ENCODE results near the gene MYO9A.
"Not testable (repeated sequence)": the region's sequence is repeated elsewhere in the genome, so short reads cannot be mapped to it uniquely, and the experiment has no call there.

The MYO9A gene

GRCh38 chr15:72096796-72097195, 21.2 kb downstream of the MYO9A start:
- no peak overlapping the region for H3K4me3 ChIP-seq (ENCODE audit: low read length in 2 of 2)
- no peaks in the 10 kb centered on the region for H3K4me1 ChIP-seq (ENCODE audit: control insufficient read depth in 2 of 2, insufficient read depth in 2 of 2, low read length in 2 of 2)
- H3K9ac ChIP-seq (ENCODE audit: low read depth in 1 of 2, low read length in 2 of 2), result no peak overlapping the region
- H3K27ac ChIP-seq (ENCODE audit: low read depth in 2 of 2, low read length in 2 of 2), result no peak overlapping the region
- no peaks in the 10 kb centered on the region for H3K9me3 ChIP-seq (ENCODE audit: control insufficient read depth in 2 of 2, low read length in 2 of 2)
- no peaks in the 10 kb centered on the region for H3K36me3 ChIP-seq (ENCODE audit: control insufficient read depth in 2 of 2, insufficient read depth in 2 of 2, low read length in 2 of 2)
- H3K27me3 ChIP-seq (ENCODE audit: control insufficient read depth in 2 of 2, insufficient read depth in 2 of 2, low read length in 2 of 2), result no peaks in the 10 kb centered on the region

- H3K4me1 ChIP-seq (ENCODE audit: control insufficient read depth in 2 of 2, insufficient read depth in 2 of 2, low read length in 2 of 2), result no peaks in the 10 kb centered on the region
- H3K36me3 ChIP-seq (ENCODE audit: control insufficient read depth in 2 of 2, insufficient read depth in 2 of 2, low read length in 2 of 2), result no peaks in the 10 kb centered on the region
These were observed 25.3 kb downstream of the MYO9A start for GRCh38 chr15:72092691-72093090.

GRCh38 chr15:72092006-72092405, 25.9 kb downstream of the MYO9A start:
- H3K36me3 ChIP-seq (ENCODE audit: control insufficient read depth in 2 of 2, insufficient read depth in 2 of 2, low read length in 2 of 2), result no peaks in the 10 kb centered on the region

More at GRCh38 chr15:72092691-72093090, 25.3 kb downstream of the MYO9A start:
- no peaks in the 10 kb centered on the region for H3K9me3 ChIP-seq (ENCODE audit: control insufficient read depth in 2 of 2, low read length in 2 of 2)
- no peaks in the 10 kb centered on the region for H3K27me3 ChIP-seq (ENCODE audit: control insufficient read depth in 2 of 2, insufficient read depth in 2 of 2, low read length in 2 of 2)
- H3K4me3 ChIP-seq (ENCODE audit: low read length in 2 of 2), result no peak overlapping the region
- no peak overlapping the region for H3K9ac ChIP-seq (ENCODE audit: low read depth in 1 of 2, low read length in 2 of 2)
- no peak overlapping the region for H3K27ac ChIP-seq (ENCODE audit: low read depth in 2 of 2, low read length in 2 of 2)

GRCh38 chr15:72086920-72087648, 30.9 kb downstream of the MYO9A start:
- H3K27me3 ChIP-seq (ENCODE audit: control insufficient read depth in 2 of 2, insufficient read depth in 2 of 2, low read length in 2 of 2), result no peaks in the 10 kb centered on the region
- H3K27ac ChIP-seq (ENCODE audit: low read depth in 2 of 2, low read length in 2 of 2), result no peak overlapping the region
- no peak overlapping the region for H3K4me3 ChIP-seq (ENCODE audit: low read length in 2 of 2)
- H3K4me1 ChIP-seq (ENCODE audit: control insufficient read depth in 2 of 2, insufficient read depth in 2 of 2, low read length in 2 of 2), result peaks cover 0 to 4% of the 10 kb centered on the region in 2 donors
- no peak overlapping the region for H3K9ac ChIP-seq (ENCODE audit: low read depth in 1 of 2, low read length in 2 of 2)
- no peaks in the 10 kb centered on the region for H3K36me3 ChIP-seq (ENCODE audit: control insufficient read depth in 2 of 2, insufficient read depth in 2 of 2, low read length in 2 of 2)
- no peaks in the 10 kb centered on the region for H3K9me3 ChIP-seq (ENCODE audit: control insufficient read depth in 2 of 2, low read length in 2 of 2)

More at GRCh38 chr15:72092006-72092405, 25.9 kb downstream of the MYO9A start:
- no peaks in the 10 kb centered on the region for H3K9me3 ChIP-seq (ENCODE audit: control insufficient read depth in 2 of 2, low read length in 2 of 2)
- H3K27me3 ChIP-seq (ENCODE audit: control insufficient read depth in 2 of 2, insufficient read depth in 2 of 2, low read length in 2 of 2), result no peaks in the 10 kb centered on the region
- H3K9ac ChIP-seq (ENCODE audit: low read depth in 1 of 2, low read length in 2 of 2), result no peak overlapping the region
- no peaks in the 10 kb centered on the region for H3K4me1 ChIP-seq (ENCODE audit: control insufficient read depth in 2 of 2, insufficient read depth in 2 of 2, low read length in 2 of 2)
- no peak overlapping the region for H3K4me3 ChIP-seq (ENCODE audit: low read length in 2 of 2)
- H3K27ac ChIP-seq (ENCODE audit: low read depth in 2 of 2, low read length in 2 of 2), result no peak overlapping the region

GRCh38 chr15:72086010-72086697, 31.8 kb downstream of the MYO9A start:
- Histone ChIP-seq H3K4me3 (ENCODE audit: low read length in 2 of 2) (no peak overlapping the region), H3K27me3 (ENCODE audit: control insufficient read depth in 2 of 2, insufficient read depth in 2 of 2, low read length in 2 of 2) (no peaks in the 10 kb centered on the region), H3K9ac (ENCODE audit: low read depth in 1 of 2, low read length in 2 of 2) (no peak overlapping the region), H3K9me3 (ENCODE audit: control insufficient read depth in 2 of 2, low read length in 2 of 2) (no peaks in the 10 kb centered on the region), H3K4me1 (ENCODE audit: control insufficient read depth in 2 of 2, insufficient read depth in 2 of 2, low read length in 2 of 2) (peaks cover 0 to 4% of the 10 kb centered on the region in 2 donors), H3K36me3 (ENCODE audit: control insufficient read depth in 2 of 2, insufficient read depth in 2 of 2, low read length in 2 of 2) (no peaks in the 10 kb centered on the region), H3K27ac (ENCODE audit: low read depth in 2 of 2, low read length in 2 of 2) (no peak overlapping the region)

GRCh38 chr15:72082176-72082575, 35.8 kb downstream of the MYO9A start:
- Histone ChIP-seq H3K4me3 (ENCODE audit: low read length in 2 of 2) (no peak overlapping the region), H3K4me1 (ENCODE audit: control insufficient read depth in 2 of 2, insufficient read depth in 2 of 2, low read length in 2 of 2) (peaks cover 0 to 4% of the 10 kb centered on the region in 2 donors), H3K9me3 (ENCODE audit: control insufficient read depth in 2 of 2, low read length in 2 of 2) (no peaks in the 10 kb centered on the region)

GRCh38 chr15:72078887-72079286, 39.1 kb downstream of the MYO9A start:
- H3K36me3 ChIP-seq (ENCODE audit: control insufficient read depth in 2 of 2, insufficient read depth in 2 of 2, low read length in 2 of 2), result no peaks in the 10 kb centered on the region
- no peak overlapping the region for H3K27ac ChIP-seq (ENCODE audit: low read depth in 2 of 2, low read length in 2 of 2)
- H3K9ac ChIP-seq (ENCODE audit: low read depth in 1 of 2, low read length in 2 of 2), result no peak overlapping the region
- no peak overlapping the region for H3K4me3 ChIP-seq (ENCODE audit: low read length in 2 of 2)
- no peaks in the 10 kb centered on the region for H3K4me1 ChIP-seq (ENCODE audit: control insufficient read depth in 2 of 2, insufficient read depth in 2 of 2, low read length in 2 of 2)
- no peaks in the 10 kb centered on the region for H3K27me3 ChIP-seq (ENCODE audit: control insufficient read depth in 2 of 2, insufficient read depth in 2 of 2, low read length in 2 of 2)
- no peaks in the 10 kb centered on the region for H3K9me3 ChIP-seq (ENCODE audit: control insufficient read depth in 2 of 2, low read length in 2 of 2)

More at GRCh38 chr15:72082176-72082575, 35.8 kb downstream of the MYO9A start:
- no peak overlapping the region for H3K27ac ChIP-seq (ENCODE audit: low read depth in 2 of 2, low read length in 2 of 2)
- H3K27me3 ChIP-seq (ENCODE audit: control insufficient read depth in 2 of 2, insufficient read depth in 2 of 2, low read length in 2 of 2), result no peaks in the 10 kb centered on the region
- no peak overlapping the region for H3K9ac ChIP-seq (ENCODE audit: low read depth in 1 of 2, low read length in 2 of 2)
- H3K36me3 ChIP-seq (ENCODE audit: control insufficient read depth in 2 of 2, insufficient read depth in 2 of 2, low read length in 2 of 2), result no peaks in the 10 kb centered on the region

- no peak overlapping the region for H3K9ac ChIP-seq (ENCODE audit: low read depth in 1 of 2, low read length in 2 of 2)
- H3K27me3 ChIP-seq (ENCODE audit: control insufficient read depth in 2 of 2, insufficient read depth in 2 of 2, low read length in 2 of 2), result no peaks in the 10 kb centered on the region
- no peak overlapping the region for H3K27ac ChIP-seq (ENCODE audit: low read depth in 2 of 2, low read length in 2 of 2)
- H3K9me3 ChIP-seq (ENCODE audit: control insufficient read depth in 2 of 2, low read length in 2 of 2), result no peaks in the 10 kb centered on the region
- H3K4me3 ChIP-seq (ENCODE audit: low read length in 2 of 2), result no peak overlapping the region
- no peaks in the 10 kb centered on the region for H3K4me1 ChIP-seq (ENCODE audit: control insufficient read depth in 2 of 2, insufficient read depth in 2 of 2, low read length in 2 of 2)
- no peaks in the 10 kb centered on the region for H3K36me3 ChIP-seq (ENCODE audit: control insufficient read depth in 2 of 2, insufficient read depth in 2 of 2, low read length in 2 of 2)
These were observed 40.0 kb downstream of the MYO9A start for GRCh38 chr15:72077950-72078349.

GRCh38 chr15:72074335-72075060, 43.5 kb downstream of the MYO9A start:
- Histone ChIP-seq H3K4me3 (ENCODE audit: low read length in 2 of 2) (no peak overlapping the region), H3K36me3 (ENCODE audit: control insufficient read depth in 2 of 2, insufficient read depth in 2 of 2, low read length in 2 of 2) (no peaks in the 10 kb centered on the region), H3K27ac (ENCODE audit: low read depth in 2 of 2, low read length in 2 of 2) (no peak overlapping the region), H3K9me3 (ENCODE audit: control insufficient read depth in 2 of 2, low read length in 2 of 2) (no peaks in the 10 kb centered on the region), H3K27me3 (ENCODE audit: control insufficient read depth in 2 of 2, insufficient read depth in 2 of 2, low read length in 2 of 2) (no peaks in the 10 kb centered on the region), H3K4me1 (ENCODE audit: control insufficient read depth in 2 of 2, insufficient read depth in 2 of 2, low read length in 2 of 2) (no peaks in the 10 kb centered on the region), H3K9ac (ENCODE audit: low read depth in 1 of 2, low read length in 2 of 2) (no peak overlapping the region)

GRCh38 chr15:72071448-72071825, 46.5 kb downstream of the MYO9A start:
- H3K4me1 ChIP-seq (ENCODE audit: control insufficient read depth in 2 of 2, insufficient read depth in 2 of 2, low read length in 2 of 2); H3K36me3 ChIP-seq (ENCODE audit: control insufficient read depth in 2 of 2, insufficient read depth in 2 of 2, low read length in 2 of 2); H3K4me3 ChIP-seq (ENCODE audit: low read length in 2 of 2); H3K27me3 ChIP-seq (ENCODE audit: control insufficient read depth in 2 of 2, insufficient read depth in 2 of 2, low read length in 2 of 2); H3K9ac ChIP-seq (ENCODE audit: low read depth in 1 of 2, low read length in 2 of 2); H3K27ac ChIP-seq (ENCODE audit: low read depth in 2 of 2, low read length in 2 of 2); H3K9me3 ChIP-seq (ENCODE audit: control insufficient read depth in 2 of 2, low read length in 2 of 2): not testable (repeated sequence)
